GM10266 (cell line): ENCODE measurements around the gene SCGN.

Source experiments
- DNase-seq: peaks from one replicate; pipeline ENCODE4 v3.0.0; 2012; ENCODE audit errors: extremely low spot score
- TF ChIP-seq, protein P1 (sequence below): IDR thresholded peaks from 2 replicates; pipeline ENCODE4 v1.5.1; 2012; ENCODE audit warnings: mild to moderate bottlenecking, low read depth; ENCODE audit not compliant: control insufficient read depth, insufficient read depth; ENCODE audit errors: missing control alignments

SCGN gene

DNA sequence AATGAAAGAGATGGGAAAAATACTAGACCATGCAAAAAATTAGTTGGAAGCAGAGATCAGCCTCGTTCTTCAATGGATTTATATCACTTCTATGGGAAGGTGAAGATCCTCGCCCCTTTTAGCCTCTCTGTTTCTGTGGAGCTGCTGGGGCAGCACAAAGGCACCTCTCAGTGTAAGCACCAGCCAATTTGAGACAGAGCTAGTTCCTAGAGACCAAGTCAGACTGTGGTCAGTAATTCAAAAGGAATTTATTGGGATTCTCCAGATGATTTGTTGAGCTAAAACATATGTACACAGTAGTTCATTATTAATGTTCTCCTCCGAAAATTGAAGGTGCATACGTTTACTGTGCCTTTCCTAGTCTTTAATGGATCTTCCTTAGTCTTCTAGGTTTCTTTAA lies 42.4 kb downstream of the SCGN start:
- TF ChIP-seq, protein P1, sequence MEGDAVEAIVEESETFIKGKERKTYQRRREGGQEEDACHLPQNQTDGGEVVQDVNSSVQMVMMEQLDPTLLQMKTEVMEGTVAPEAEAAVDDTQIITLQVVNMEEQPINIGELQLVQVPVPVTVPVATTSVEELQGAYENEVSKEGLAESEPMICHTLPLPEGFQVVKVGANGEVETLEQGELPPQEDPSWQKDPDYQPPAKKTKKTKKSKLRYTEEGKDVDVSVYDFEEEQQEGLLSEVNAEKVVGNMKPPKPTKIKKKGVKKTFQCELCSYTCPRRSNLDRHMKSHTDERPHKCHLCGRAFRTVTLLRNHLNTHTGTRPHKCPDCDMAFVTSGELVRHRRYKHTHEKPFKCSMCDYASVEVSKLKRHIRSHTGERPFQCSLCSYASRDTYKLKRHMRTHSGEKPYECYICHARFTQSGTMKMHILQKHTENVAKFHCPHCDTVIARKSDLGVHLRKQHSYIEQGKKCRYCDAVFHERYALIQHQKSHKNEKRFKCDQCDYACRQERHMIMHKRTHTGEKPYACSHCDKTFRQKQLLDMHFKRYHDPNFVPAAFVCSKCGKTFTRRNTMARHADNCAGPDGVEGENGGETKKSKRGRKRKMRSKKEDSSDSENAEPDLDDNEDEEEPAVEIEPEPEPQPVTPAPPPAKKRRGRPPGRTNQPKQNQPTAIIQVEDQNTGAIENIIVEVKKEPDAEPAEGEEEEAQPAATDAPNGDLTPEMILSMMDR = no peak
- DNase-seq = no peak

GRCh38 chr6:25695671-25696070 lies 43.7 kb downstream of the SCGN start:
- no peak for DNase-seq
- TF ChIP-seq, protein P1 = no peak

- DNase-seq = no peak
- TF ChIP-seq, protein P1 = no peak
Measured at GRCh38 chr6:25697537-25698340, 45.7 kb downstream of the SCGN start.

DNA sequence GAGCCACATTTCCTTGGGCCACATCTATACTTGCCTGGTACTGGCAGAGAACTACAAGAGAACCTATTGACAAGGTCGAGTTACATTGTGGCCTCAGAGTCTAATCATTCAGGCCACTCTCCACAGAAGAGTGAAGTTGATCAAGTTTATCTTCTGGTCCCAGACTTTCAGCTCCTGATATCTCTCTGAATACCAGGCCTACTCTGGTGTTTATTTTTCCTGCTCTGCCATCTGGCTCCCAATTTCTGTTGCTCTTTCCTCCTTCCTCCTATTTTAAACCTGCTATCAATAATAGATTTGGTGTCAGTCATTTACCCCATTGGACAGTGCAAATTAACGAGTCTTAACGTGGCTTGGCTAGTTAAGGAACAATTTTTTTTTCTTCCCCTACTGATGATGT lies 46.6 kb downstream of the SCGN start:
- TF ChIP-seq, protein P1 = no peak
- DNase-seq = no peak

DNA sequence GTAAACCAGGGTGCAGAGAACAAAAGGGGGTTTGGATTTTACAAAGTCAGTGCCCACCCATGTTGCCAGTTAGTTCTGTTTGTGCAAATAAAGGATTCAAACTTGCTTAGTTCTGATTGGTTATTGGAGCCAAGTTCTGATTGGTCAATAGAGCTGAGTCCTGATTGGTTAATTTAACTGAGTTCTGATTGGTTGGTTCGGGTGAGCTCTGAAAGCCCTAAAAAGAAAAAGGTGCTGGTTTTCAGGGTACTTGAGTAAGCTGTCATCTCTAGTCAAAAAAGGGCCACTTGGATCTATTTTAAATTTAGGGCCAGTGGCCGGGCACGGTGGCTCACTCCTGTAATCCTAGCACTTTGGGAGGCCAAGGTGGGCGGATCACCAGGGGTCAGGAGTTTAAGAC lies 47.6 kb downstream of the SCGN start:
- no peak for DNase-seq
- TF ChIP-seq, protein P1 = no peak

DNA sequence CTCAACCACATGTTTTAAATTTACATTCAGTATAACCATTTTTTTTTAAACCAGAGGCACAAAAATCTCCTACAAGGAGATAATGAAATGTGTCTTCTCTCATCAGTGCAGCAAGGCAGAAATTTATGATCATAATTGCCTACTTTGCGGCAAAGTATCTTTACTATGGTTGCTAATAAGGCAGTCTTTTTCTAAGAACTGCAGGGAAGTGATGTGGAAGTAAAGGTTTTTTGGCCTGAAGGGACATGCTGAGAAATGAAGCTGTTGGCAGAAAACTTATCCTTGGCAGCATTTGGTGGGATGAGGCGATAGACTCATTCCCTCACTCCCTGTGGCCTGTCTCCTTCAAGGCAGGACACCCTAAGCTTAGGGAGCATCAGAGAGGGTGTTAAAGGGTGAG lies 48.7 kb downstream of the SCGN start:
- TF ChIP-seq, protein P1 = no peak
- DNase-seq = no peak

GRCh38 chr6:25701807-25702206 lies 49.8 kb downstream of the SCGN start:
- TF ChIP-seq, protein P1 = no peak
- no peak for DNase-seq
